HepG2 (cell line): Measurements from ENCODE around the gene LYRM7. TPM values are rescaled to one million over a fixed set of nuclear protein-coding genes. Genes with fewer than 3 reads are reported as not detected.

Source experiments
- BRF2 ChIP-seq: sonication (generic); formaldehyde crosslinking; IDR thresholded peaks from 2 replicates; pipeline ENCODE4 v1.8.1; 2022; ENCODE audit warnings: mild to moderate bottlenecking, missing genetic modification reagents
- CEBPB ChIP-seq: IDR thresholded peaks from 2 replicates; pipeline ENCODE4 v1.6.1; 2011; ENCODE audit warnings: low read depth, low read length, improper control_type of control experiment, borderline replicate concordance
- DDIT3 ChIP-seq: sonication (generic); formaldehyde crosslinking; IDR thresholded peaks from 2 replicates; pipeline ENCODE4 v1.4.0; 2020; ENCODE audit warnings: mild to moderate bottlenecking, missing genetic modification reagents
- EP300 ChIP-seq, 3 experiments: sonication (generic) in 1 of 3; formaldehyde crosslinking in 1 of 3; IDR thresholded peaks; 2 replicates each; pipeline versions ENCODE4 v1.5.1 to v1.6.1; 2011 to 2020; ENCODE audit warnings: low read depth in 2 of 3, low read length in 2 of 3, borderline replicate concordance in 1 of 3, improper control_type of control experiment in 1 of 3, mild to moderate bottlenecking in 1 of 3, missing genetic modification reagents in 1 of 3, moderate library complexity in 1 of 3
- ESRRA ChIP-seq: sonication (generic); formaldehyde crosslinking; IDR thresholded peaks from 2 replicates; pipeline ENCODE4 v1.5.1; 2020; ENCODE audit warnings: mild to moderate bottlenecking, low read depth, missing genetic modification reagents
- HNF1B ChIP-seq: sonication (generic); formaldehyde crosslinking; IDR thresholded peaks from 2 replicates; pipeline ENCODE4 v1.5.1; 2020; ENCODE audit warnings: mild to moderate bottlenecking, moderate library complexity, missing genetic modification reagents
- ISL2 ChIP-seq: sonication (generic); formaldehyde crosslinking; IDR thresholded peaks from 2 replicates; pipeline ENCODE4 v1.5.0; 2020; ENCODE audit warnings: missing genetic modification reagents
- KMT2B ChIP-seq: IDR thresholded peaks from 2 replicates; pipeline ENCODE4 v1.6.1; 2016; ENCODE audit warnings: missing genetic modification reagents, missing compliant biosample characterization
- MTERF4 ChIP-seq: sonication (generic); formaldehyde crosslinking; IDR thresholded peaks from 2 replicates; pipeline ENCODE4 v1.8.0; 2023; ENCODE audit warnings: mild to moderate bottlenecking, missing genetic modification reagents
- PAF1 ChIP-seq: IDR thresholded peaks from 2 replicates; pipeline ENCODE4 v1.6.1; 2016; ENCODE audit warnings: missing genetic modification reagents, missing compliant biosample characterization
- REST ChIP-seq, 2 experiments: IDR thresholded peaks; 2 replicates each; pipeline ENCODE4 v1.6.1; 2011 to 2012; ENCODE audit warnings: low read length in 2 of 2, borderline replicate concordance in 1 of 2, low read depth in 1 of 2, mild to moderate bottlenecking in 1 of 2, moderate library complexity in 1 of 2
- SOX5 ChIP-seq: IDR thresholded peaks from 2 replicates; pipeline ENCODE4 v1.6.1; 2016; ENCODE audit warnings: borderline replicate concordance
- SYNCRIP ChIP-seq: fragments of 200-400 bp; formaldehyde crosslinking; IDR thresholded peaks from 2 replicates; pipeline ENCODE4 v1.6.1; 2018; ENCODE audit warnings: mild to moderate bottlenecking, low read depth, low read length; ENCODE audit not compliant: insufficient read depth
- TAF1 ChIP-seq: sonication (generic); formaldehyde crosslinking; IDR thresholded peaks from 2 replicates; pipeline ENCODE4 v1.4.0; 2020; ENCODE audit warnings: missing genetic modification reagents
- THAP7 ChIP-seq: sonication (generic); formaldehyde crosslinking; IDR thresholded peaks from 2 replicates; pipeline ENCODE4 v1.8.1; 2023; ENCODE audit warnings: mild to moderate bottlenecking, missing genetic modification reagents
- XBP1 ChIP-seq: sonication (generic); formaldehyde crosslinking; IDR thresholded peaks from 2 replicates; pipeline ENCODE4 v1.5.0; 2020; ENCODE audit warnings: missing genetic modification reagents
- ZNF414 ChIP-seq: sonication (generic); formaldehyde crosslinking; IDR thresholded peaks from 2 replicates; pipeline ENCODE4 v1.5.0; 2020; ENCODE audit warnings: missing genetic modification reagents
- ZNF44 ChIP-seq: sonication (generic); formaldehyde crosslinking; IDR thresholded peaks from 2 replicates; pipeline ENCODE4 v1.5.1; 2020; ENCODE audit warnings: mild to moderate bottlenecking, missing genetic modification reagents
- ZNF709 ChIP-seq: sonication (generic); formaldehyde crosslinking; IDR thresholded peaks from 2 replicates; pipeline ENCODE4 v1.5.0; 2020; ENCODE audit warnings: mild to moderate bottlenecking, missing genetic modification reagents
- ZNF747 ChIP-seq: sonication (generic); formaldehyde crosslinking; IDR thresholded peaks from 2 replicates; pipeline ENCODE4 v1.8.1; 2023; ENCODE audit warnings: missing genetic modification reagents, mild to moderate bottlenecking, borderline replicate concordance
- polyA plus RNA-seq, 8 experiments: library from polyadenylated mRNA; depleted of rRNA in 3 of 8; stranded (reverse) in 7 of 8; unstranded in 1 of 8; fragments of >200 nt; fragmentation: Illumina TruSeq in 4 of 8; extraction: Trizol in 4 of 8; gene quantifications; 2 replicates each; pipeline versions ENCODE4 v1.2.1 to v1.2.3, GENCODE V29; 2011 to 2016; ENCODE audit warnings: low read depth in 4 of 8, missing spikeins in 1 of 8, mixed read lengths in 1 of 8; ENCODE audit not compliant: insufficient read depth in 1 of 8
- total RNA-seq, 5 experiments: library from RNA; depleted of rRNA; stranded (reverse); fragments of >200 nt; fragmentation: Illumina TruSeq; extraction: Trizol; gene quantifications; 2 replicates each; pipeline ENCODE4 v1.2.3, GENCODE V29; 2016; ENCODE audit warnings: low read depth in 1 of 5

The LYRM7 gene
- total and polyA plus RNA-seq, 2 of the 13 experiments (the other 11 are each of a cell fraction or from before 2014, with no cell fraction given) = 3.0 to 5.5 TPM

- no peak for TF ChIP-seq KMT2B (CRISPR knock-in tag)
- TF ChIP-seq TAF1 (CRISPR knock-in tag) = no peak
- TF ChIP-seq CEBPB = no peak
- no peak for TF ChIP-seq THAP7 (CRISPR knock-in tag)
- no peak for TF ChIP-seq XBP1 (CRISPR knock-in tag)
- no peak for TF ChIP-seq EP300 (IDR thresholded peaks at IDR 0.05; ENCODE audit: low read depth in 2 of 2, low read length in 2 of 2)
- no peak for TF ChIP-seq EP300 (CRISPR knock-in tag; IDR thresholded peaks at IDR 0.05; ENCODE audit: borderline replicate concordance)
- 0 out of 2 replicates have a peak, but pooled peaks have one; percentile 42 for TF ChIP-seq HNF1B
- peak; percentile 20; the same call in 1 of the 2 replicates for TF ChIP-seq BRF2 (CRISPR knock-in tag)
- TF ChIP-seq PAF1 (CRISPR knock-in tag) = no peak
- 0 out of 2 replicates have a peak, but pooled peaks have one; percentile 18 for TF ChIP-seq ZNF747 (CRISPR knock-in tag)
- 0 out of 2 replicates have a peak, but pooled peaks have one; percentile 30 for TF ChIP-seq ZNF44 (CRISPR knock-in tag)
- no peak for TF ChIP-seq ISL2 (CRISPR knock-in tag)
- TF ChIP-seq ESRRA = no peak
- 0 out of 2 replicates have a peak, but pooled peaks have one; percentile 19 for TF ChIP-seq MTERF4 (CRISPR knock-in tag)
- no peak for TF ChIP-seq SOX5
- no peak for TF ChIP-seq ZNF414 (CRISPR knock-in tag)
- no peak for TF ChIP-seq DDIT3 (CRISPR knock-in tag)
- TF ChIP-seq SYNCRIP = no peak
- 0 out of 2 replicates have a peak, but pooled peaks have one; percentile 12 for TF ChIP-seq ZNF709 (CRISPR knock-in tag)
- no peak for TF ChIP-seq REST (IDR thresholded peaks at IDR 0.05; ENCODE audit: borderline replicate concordance in 1 of 2, low read depth in 1 of 2, low read length in 2 of 2)
Measured at GRCh38 chr5:131171276-131171810, 599 bp downstream of the LYRM7 start (continued).
